Immature natural killer cell (primary cell): ENCODE data around the gene CCDC134. TPM values are rescaled to one million over a fixed set of nuclear protein-coding genes. Genes with fewer than 3 reads are reported as not detected.
A peak's percentile ranks its signal among the peaks of the same experiment; 100 is the strongest.
"Not testable (repeated sequence)": the region's sequence is repeated elsewhere in the genome, so short reads cannot be mapped to it uniquely, and the experiment has no call there.

Experiments used
- DNase-seq, 3 donors: peaks; one replicate each; pipeline ENCODE4 v3.0.0; 2022; ENCODE audit warnings: mixed read lengths in 1 of 3
- H3K27ac Mint-ChIP-seq, 6 donors: one replicate each; pipeline ENCODE4 v1.8.0; 2020; ENCODE audit warnings: mixed read lengths in 6 of 6, mild to moderate bottlenecking in 5 of 6, inconsistent platforms in 4 of 6, moderate library complexity in 3 of 6
- H3K27me3 Mint-ChIP-seq, 3 donors: one replicate each; pipeline ENCODE4 v1.8.0; 2020 to 2021; ENCODE audit warnings: low read depth in 3 of 3, mild to moderate bottlenecking in 3 of 3, mixed read lengths in 3 of 3, moderate library complexity in 3 of 3, inconsistent platforms in 1 of 3
- H3K36me3 Mint-ChIP-seq, 3 donors: one replicate each; pipeline ENCODE4 v1.8.0; 2020; ENCODE audit warnings: mixed read lengths in 3 of 3, inconsistent platforms in 2 of 3, mild to moderate bottlenecking in 2 of 3
- H3K4me1 Mint-ChIP-seq, 2 donors: one replicate each; pipeline ENCODE4 v1.8.0; 2020; ENCODE audit warnings: inconsistent platforms in 2 of 2, mild to moderate bottlenecking in 2 of 2, mixed read lengths in 2 of 2, moderate library complexity in 1 of 2
- H3K4me3 Mint-ChIP-seq, 5 donors: one replicate each; pipeline ENCODE4 v1.8.0; 2020; ENCODE audit warnings: mild to moderate bottlenecking in 5 of 5, mixed read lengths in 5 of 5, inconsistent platforms in 3 of 5, moderate library complexity in 3 of 5
- H3K9me3 Mint-ChIP-seq, 6 donors: one replicate each; pipeline ENCODE4 v1.8.0; 2020; ENCODE audit warnings: mild to moderate bottlenecking in 6 of 6, mixed read lengths in 6 of 6, inconsistent platforms in 4 of 6, moderate library complexity in 3 of 6
- polyA plus RNA-seq, 3 donors: library from polyadenylated mRNA; unstranded; fragments of 300-500 nt; fragmentation: Illumina TruSeq; gene quantifications; one replicate each; pipeline ENCODE4 v1.2.3, GENCODE V29; 2021

Gene CCDC134
- polyA plus RNA-seq, 3 donors from 2014 or later = 1.8 to 6.6 (median 4.2) TPM

GRCh38 chr22:41832553-41833368, 32.3 kb downstream of the CCDC134 start, which contains the start of gene SREBF2:
SREBF2 (plus strand) TSS chr22:41833105; CDS start chr22:41833271, 166 bp downstream.
- H3K36me3 Mint-ChIP-seq = peaks cover 4 to 6% (median 5%) of the 10 kb centered on the region in 3 donors
- H3K27ac Mint-ChIP-seq = peak within 1 kb of the TSS; percentile 98 to 100 (median 99)
- H3K4me1 Mint-ChIP-seq = peaks cover 43 to 45% of the 10 kb centered on the region in 2 donors
- peaks cover 0 to 12% (median 12%) of the 10 kb centered on the region in 3 donors for H3K27me3 Mint-ChIP-seq
- no peaks in the 10 kb centered on the region for H3K9me3 Mint-ChIP-seq
- peak within 1 kb of the TSS; percentile 95 to 96 (median 96) for H3K4me3 Mint-ChIP-seq
- DNase-seq = peak; percentile 97 to 98 (median 98)

GRCh38 chr22:41833369-41834004, 33.0 kb downstream of the CCDC134 start:
- H3K27me3 Mint-ChIP-seq = peaks cover 0 to 12% (median 12%) of the 10 kb centered on the region in 3 donors
- H3K4me1 Mint-ChIP-seq = peaks cover 46 to 51% of the 10 kb centered on the region in 2 donors
- DNase-seq = peak; percentile 65 to 69 (median 67)
- H3K9me3 Mint-ChIP-seq = no peaks in the 10 kb centered on the region
- H3K27ac Mint-ChIP-seq = peak overlapping the region; percentile 95 to 99 (median 96)
- H3K36me3 Mint-ChIP-seq = peaks cover 4 to 10% (median 9%) of the 10 kb centered on the region in 3 donors
- H3K4me3 Mint-ChIP-seq = peak overlapping the region; percentile 92 to 96 (median 96)

- Mint-ChIP-seq H3K9me3 (no peaks in the 10 kb centered on the region), H3K4me3 (peak overlapping the region; percentile 84 to 94 (median 92)), H3K27ac (peak overlapping the region; percentile 95 to 98 (median 96)), H3K36me3 (peaks cover 4 to 9% (median 7%) of the 10 kb centered on the region in 3 donors), H3K27me3 (peaks cover 0 to 13% (median 12%) of the 10 kb centered on the region in 3 donors), H3K4me1 (peaks cover 54 to 57% of the 10 kb centered on the region in 2 donors)
- DNase-seq = no peak
These were observed 33.8 kb downstream of the CCDC134 start for GRCh38 chr22:41834005-41834944.

GRCh38 chr22:41835462-41835861, 35.0 kb downstream of the CCDC134 start:
- not testable (repeated sequence) for H3K9me3 Mint-ChIP-seq, DNase-seq, H3K4me3 Mint-ChIP-seq
- Mint-ChIP-seq H3K36me3 (peaks cover 4 to 11% (median 5%) of the 10 kb centered on the region in 3 donors), H3K27me3 (peaks cover 0 to 13% (median 12%) of the 10 kb centered on the region in 3 donors), H3K4me1 (peaks cover 58 to 66% of the 10 kb centered on the region in 2 donors), H3K27ac (peak overlapping the region in 5 of 6 donors; percentile 18 to 74 (median 59))

- Mint-ChIP-seq H3K4me3 (no peak overlapping the region), H3K4me1 (peaks cover 60 to 69% of the 10 kb centered on the region in 2 donors), H3K9me3 (no peaks in the 10 kb centered on the region), H3K36me3 (peaks cover 4 to 11% (median 5%) of the 10 kb centered on the region in 3 donors), H3K27me3 (peaks cover 0 to 13% (median 12%) of the 10 kb centered on the region in 3 donors), H3K27ac (peak overlapping the region; percentile 18 to 74 (median 64))
- DNase-seq = no peak
These were observed 36.1 kb downstream of the CCDC134 start for GRCh38 chr22:41836551-41836950.

- DNase-seq = no peak
- peaks cover 4 to 15% (median 5%) of the 10 kb centered on the region in 3 donors for H3K36me3 Mint-ChIP-seq
- peaks cover 0 to 3% (median 2%) of the 10 kb centered on the region in 3 donors for H3K27me3 Mint-ChIP-seq
- no peak overlapping the region for H3K4me3 Mint-ChIP-seq
- H3K27ac Mint-ChIP-seq = peak overlapping the region; percentile 0 to 73 (median 56)
- peaks cover 53 to 61% of the 10 kb centered on the region in 2 donors for H3K4me1 Mint-ChIP-seq
- H3K9me3 Mint-ChIP-seq = no peaks in the 10 kb centered on the region
These were observed 38.6 kb downstream of the CCDC134 start for GRCh38 chr22:41838842-41839618.

- DNase-seq = no peak
- Mint-ChIP-seq H3K36me3 (peaks cover 4 to 15% (median 5%) of the 10 kb centered on the region in 3 donors), H3K27me3 (peaks cover 0 to 2% (median 1%) of the 10 kb centered on the region in 3 donors), H3K9me3 (no peaks in the 10 kb centered on the region), H3K4me3 (no peak overlapping the region), H3K4me1 (peaks cover 51 to 56% of the 10 kb centered on the region in 2 donors), H3K27ac (peak overlapping the region in 5 of 6 donors; percentile 50 to 64 (median 56))
These were observed 39.7 kb downstream of the CCDC134 start for GRCh38 chr22:41840216-41840615.

- Mint-ChIP-seq H3K27me3 (peaks cover 0 to 2% (median 1%) of the 10 kb centered on the region in 3 donors), H3K9me3 (no peaks in the 10 kb centered on the region), H3K4me3 (no peak overlapping the region), H3K4me1 (peaks cover 54 to 58% of the 10 kb centered on the region in 2 donors), H3K36me3 (peaks cover 4 to 15% (median 5%) of the 10 kb centered on the region in 3 donors), H3K27ac (peak overlapping the region in 4 of 6 donors; percentile 29 to 64 (median 54))
- no peak for DNase-seq
These were observed 40.7 kb downstream of the CCDC134 start for GRCh38 chr22:41841085-41841712.

- H3K4me3 Mint-ChIP-seq = no peak overlapping the region
- H3K4me1 Mint-ChIP-seq = peaks cover 55 to 62% of the 10 kb centered on the region in 2 donors
- peaks cover 0 to 2% (median 1%) of the 10 kb centered on the region in 3 donors for H3K27me3 Mint-ChIP-seq
- H3K9me3 Mint-ChIP-seq = no peaks in the 10 kb centered on the region
- DNase-seq = no peak
- peaks cover 0 to 6% (median under 1%) of the 10 kb centered on the region in 3 donors for H3K36me3 Mint-ChIP-seq
- peak overlapping the region in 2 of 6 donors; percentile 8 to 17 for H3K27ac Mint-ChIP-seq
These were observed 42.8 kb downstream of the CCDC134 start for GRCh38 chr22:41842996-41843970.

GRCh38 chr22:41844036-41844435, 43.6 kb downstream of the CCDC134 start:
- Mint-ChIP-seq H3K27ac (no peak overlapping the region), H3K9me3 (no peaks in the 10 kb centered on the region), H3K4me3 (no peak overlapping the region), H3K4me1 (peaks cover 58 to 63% of the 10 kb centered on the region in 2 donors), H3K36me3 (peaks cover 0 to 6% (median 0%) of the 10 kb centered on the region in 3 donors), H3K27me3 (peaks cover 0 to 2% (median 1%) of the 10 kb centered on the region in 3 donors)
- no peak for DNase-seq

GRCh38 chr22:41844513-41844912, 44.0 kb downstream of the CCDC134 start:
- Mint-ChIP-seq H3K9me3 (no peaks in the 10 kb centered on the region), H3K4me3 (no peak overlapping the region), H3K27ac (no peak overlapping the region), H3K27me3 (peaks cover 0 to 2% (median 0%) of the 10 kb centered on the region in 3 donors), H3K36me3 (peaks cover 0 to 6% (median 0%) of the 10 kb centered on the region in 3 donors), H3K4me1 (peaks cover 58 to 64% of the 10 kb centered on the region in 2 donors)
- no peak for DNase-seq
